ENCODE data around the gene BAD. TPM values are rescaled to one million over a fixed set of nuclear protein-coding genes. Genes with fewer than 3 reads are reported as not detected.

The BAD gene
- total RNA-seq, 1 experiment from 2014 or later = 368 TPM

- 0 out of 2 replicates have a peak, but pooled peaks cover 9% of the 10 kb centered on the region for H3K79me2 ChIP-seq (ENCODE audit: low read length)
- H3F3A ChIP-seq (ENCODE audit: low read length, unreplicated experiment) = no peaks in the 10 kb centered on the region
- H3K27me3 ChIP-seq (ENCODE audit: low read length) = no peaks in the 10 kb centered on the region
- H3K9ac ChIP-seq (ENCODE audit: low read length) = no peak overlapping the region
- ChIA-PET CTCF (interaction anchor here (0.6 to 1.1 kb wide), 5 partner anchors 8 to 541 kb away, joined by 3 to 8 read pairs (median 3); partner anchors contain the start of gene BAD), POLR2A (ENCODE audit: unreplicated experiment) (interaction anchor here (0.6 to 1.1 kb wide), 2 partner anchors 31 to 784 kb away, joined by 6 to 18 read pairs; no protein-coding TSS in a partner anchor)
- no TSS peak for BruUV-seq (replicated peaks)
- DNase-seq (peak; percentile 91), ATAC-seq (peak; percentile 97)
- H3K9me2 ChIP-seq (replicated peaks; ENCODE audit: low read length) = no peaks in the 10 kb centered on the region
- peaks cover 21% of the 10 kb centered on the region for H3K4me1 ChIP-seq (ENCODE audit: insufficient read depth, low read length)
- no peaks in the 10 kb centered on the region for H4K20me1 ChIP-seq (ENCODE audit: low read length)
- H3K27ac ChIP-seq (ENCODE audit: low read length) = peak overlapping the region; percentile 32
- TF ChIP-seq EZH2phosphoT487 (IDR thresholded peaks at IDR 0.05; ENCODE audit: borderline replicate concordance, low read length) (no peak), EZH2 (IDR thresholded peaks at IDR 0.05; ENCODE audit: low read length, unreplicated experiment) (no peak)
- TF ChIP-seq, protein P1, sequence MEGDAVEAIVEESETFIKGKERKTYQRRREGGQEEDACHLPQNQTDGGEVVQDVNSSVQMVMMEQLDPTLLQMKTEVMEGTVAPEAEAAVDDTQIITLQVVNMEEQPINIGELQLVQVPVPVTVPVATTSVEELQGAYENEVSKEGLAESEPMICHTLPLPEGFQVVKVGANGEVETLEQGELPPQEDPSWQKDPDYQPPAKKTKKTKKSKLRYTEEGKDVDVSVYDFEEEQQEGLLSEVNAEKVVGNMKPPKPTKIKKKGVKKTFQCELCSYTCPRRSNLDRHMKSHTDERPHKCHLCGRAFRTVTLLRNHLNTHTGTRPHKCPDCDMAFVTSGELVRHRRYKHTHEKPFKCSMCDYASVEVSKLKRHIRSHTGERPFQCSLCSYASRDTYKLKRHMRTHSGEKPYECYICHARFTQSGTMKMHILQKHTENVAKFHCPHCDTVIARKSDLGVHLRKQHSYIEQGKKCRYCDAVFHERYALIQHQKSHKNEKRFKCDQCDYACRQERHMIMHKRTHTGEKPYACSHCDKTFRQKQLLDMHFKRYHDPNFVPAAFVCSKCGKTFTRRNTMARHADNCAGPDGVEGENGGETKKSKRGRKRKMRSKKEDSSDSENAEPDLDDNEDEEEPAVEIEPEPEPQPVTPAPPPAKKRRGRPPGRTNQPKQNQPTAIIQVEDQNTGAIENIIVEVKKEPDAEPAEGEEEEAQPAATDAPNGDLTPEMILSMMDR (conservative IDR thresholded peaks at IDR 0.05; ENCODE audit: low read depth, low read length) = no peak
- H2AFZ ChIP-seq (ENCODE audit: low read length) = peak overlapping the region; percentile 22; the same call in 1 of the 2 replicates
- intact Hi-C loops (cut with micrococcal nuclease) = loop anchor here (2.0 kb wide), 1 partner anchor 24 kb away; the partner anchor contains the start of gene CATSPERZ
- H3K9me3 ChIP-seq (ENCODE audit: low read length) = no peaks in the 10 kb centered on the region
- H3K4me3 ChIP-seq (ENCODE audit: low read length) = no peak overlapping the region
- peak overlapping the region; percentile 28 for H3K4me2 ChIP-seq (ENCODE audit: low read length)
- peaks cover 8% of the 10 kb centered on the region for H3K36me3 ChIP-seq (ENCODE audit: low read depth, low read length)
These were observed 7.6 kb downstream of the BAD start for GRCh38 chr11:64276653-64277431.

DNA sequence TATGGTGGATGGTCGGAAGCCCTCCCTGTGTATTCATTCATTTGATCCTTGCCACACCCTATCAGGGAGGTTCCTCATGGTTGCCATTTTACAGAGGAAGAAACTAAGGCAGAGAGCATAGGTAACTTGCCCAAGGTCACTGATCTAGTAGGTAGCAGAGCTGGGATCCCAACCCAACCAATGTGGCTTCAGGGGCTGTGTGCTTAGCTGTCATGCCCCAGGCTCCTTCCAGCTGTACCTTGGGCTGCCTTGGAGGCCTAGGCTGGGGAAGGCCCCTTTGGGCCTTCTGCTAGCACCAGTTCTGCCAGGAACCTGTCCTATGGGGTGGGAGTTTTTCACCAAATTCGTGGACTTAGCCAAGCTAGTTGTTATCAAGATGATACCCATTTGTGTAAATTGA is 8.6 kb downstream of the BAD start:
- no TSS peak for BruUV-seq (replicated peaks)

More for the DNA sequence above, 8.6 kb downstream of the BAD start:
- Histone ChIP-seq H3K4me1 (ENCODE audit: insufficient read depth, low read length) (peaks cover 25% of the 10 kb centered on the region), H2AFZ (ENCODE audit: low read length) (no peak overlapping the region), H3K27ac (ENCODE audit: low read length) (no peak overlapping the region), H3K4me2 (ENCODE audit: low read length) (no peak overlapping the region), H3K9ac (ENCODE audit: low read length) (no peak overlapping the region), H3K9me2 (replicated peaks; ENCODE audit: low read length) (no peaks in the 10 kb centered on the region), H3K27me3 (ENCODE audit: low read length) (no peaks in the 10 kb centered on the region), H3F3A (ENCODE audit: low read length, unreplicated experiment) (no peaks in the 10 kb centered on the region), H3K4me3 (ENCODE audit: low read length) (no peak overlapping the region), H3K9me3 (ENCODE audit: low read length) (no peaks in the 10 kb centered on the region), H3K36me3 (ENCODE audit: low read depth, low read length) (peaks cover 8% of the 10 kb centered on the region), H4K20me1 (ENCODE audit: low read length) (no peaks in the 10 kb centered on the region), H3K79me2 (ENCODE audit: low read length) (peaks cover 14% of the 10 kb centered on the region; the same call in 1 of the 2 replicates)
- ChIA-PET POLR2A (ENCODE audit: unreplicated experiment) (no interaction called here), CTCF (no interaction called here)
- intact Hi-C loops (cut with micrococcal nuclease) = loop anchor here (2.0 kb wide), 1 partner anchor 25 kb away; the partner anchor contains the start of gene CATSPERZ
- TF ChIP-seq EZH2phosphoT487 (IDR thresholded peaks at IDR 0.05; ENCODE audit: borderline replicate concordance, low read length) (no peak), EZH2 (IDR thresholded peaks at IDR 0.05; ENCODE audit: low read length, unreplicated experiment) (no peak)
- TF ChIP-seq, protein P1 (conservative IDR thresholded peaks at IDR 0.05; ENCODE audit: low read depth, low read length) = no peak
- ATAC-seq (no peak), DNase-seq (no peak)

All from PC-3 (cell line).